LNCAP (cell line): Measurements from ENCODE around the gene OR10A2.

ENCODE experiments used
- TF ChIP-seq, protein P1 (sequence below): fragments of 450-650 bp; IDR thresholded peaks from 2 replicates; pipeline ENCODE4 v1.5.1; 2017; ENCODE audit warnings: mild to moderate bottlenecking

OR10A2 gene

DNA sequence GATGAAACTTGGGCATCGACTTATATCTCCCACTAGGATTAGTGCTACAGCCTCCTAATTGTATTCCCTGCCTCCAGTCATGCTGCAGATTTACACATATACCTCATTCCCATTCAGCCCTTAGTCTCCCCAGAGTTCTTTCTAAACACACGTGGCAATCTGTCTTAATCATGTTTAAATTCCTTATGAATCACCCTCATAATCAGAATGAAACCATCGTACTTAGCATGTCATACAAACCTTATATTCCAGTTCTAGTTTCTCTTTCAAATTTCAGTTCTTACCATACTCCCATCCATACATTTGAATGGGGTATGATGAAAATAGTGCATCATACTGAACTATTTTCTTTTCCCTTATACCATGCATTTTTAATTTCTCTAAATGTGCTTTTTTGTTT is 6.0 kb upstream of the OR10A2 start:
- TF ChIP-seq, protein P1, sequence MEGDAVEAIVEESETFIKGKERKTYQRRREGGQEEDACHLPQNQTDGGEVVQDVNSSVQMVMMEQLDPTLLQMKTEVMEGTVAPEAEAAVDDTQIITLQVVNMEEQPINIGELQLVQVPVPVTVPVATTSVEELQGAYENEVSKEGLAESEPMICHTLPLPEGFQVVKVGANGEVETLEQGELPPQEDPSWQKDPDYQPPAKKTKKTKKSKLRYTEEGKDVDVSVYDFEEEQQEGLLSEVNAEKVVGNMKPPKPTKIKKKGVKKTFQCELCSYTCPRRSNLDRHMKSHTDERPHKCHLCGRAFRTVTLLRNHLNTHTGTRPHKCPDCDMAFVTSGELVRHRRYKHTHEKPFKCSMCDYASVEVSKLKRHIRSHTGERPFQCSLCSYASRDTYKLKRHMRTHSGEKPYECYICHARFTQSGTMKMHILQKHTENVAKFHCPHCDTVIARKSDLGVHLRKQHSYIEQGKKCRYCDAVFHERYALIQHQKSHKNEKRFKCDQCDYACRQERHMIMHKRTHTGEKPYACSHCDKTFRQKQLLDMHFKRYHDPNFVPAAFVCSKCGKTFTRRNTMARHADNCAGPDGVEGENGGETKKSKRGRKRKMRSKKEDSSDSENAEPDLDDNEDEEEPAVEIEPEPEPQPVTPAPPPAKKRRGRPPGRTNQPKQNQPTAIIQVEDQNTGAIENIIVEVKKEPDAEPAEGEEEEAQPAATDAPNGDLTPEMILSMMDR, result no peak

DNA sequence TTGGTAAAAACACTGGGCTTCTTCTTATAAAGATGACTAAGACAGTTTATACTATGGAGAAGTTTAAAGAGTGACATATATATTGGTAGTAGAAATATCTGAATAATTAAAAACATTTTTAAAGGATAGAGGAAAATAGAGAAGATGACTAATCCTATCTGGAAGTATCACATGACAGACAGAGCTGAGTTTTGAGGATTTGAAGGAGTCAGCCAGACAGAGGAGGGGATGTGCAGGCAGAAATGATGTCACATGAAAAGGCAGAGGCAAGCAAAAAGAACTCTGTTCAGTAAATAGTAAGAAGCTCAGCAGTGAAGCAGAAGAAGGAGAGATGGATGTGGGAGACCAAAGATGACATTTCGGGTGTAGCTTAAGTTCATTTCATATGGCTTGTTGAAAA is 1.6 kb downstream of the OR10A2 start:
- TF ChIP-seq, protein P1, result no peak

DNA sequence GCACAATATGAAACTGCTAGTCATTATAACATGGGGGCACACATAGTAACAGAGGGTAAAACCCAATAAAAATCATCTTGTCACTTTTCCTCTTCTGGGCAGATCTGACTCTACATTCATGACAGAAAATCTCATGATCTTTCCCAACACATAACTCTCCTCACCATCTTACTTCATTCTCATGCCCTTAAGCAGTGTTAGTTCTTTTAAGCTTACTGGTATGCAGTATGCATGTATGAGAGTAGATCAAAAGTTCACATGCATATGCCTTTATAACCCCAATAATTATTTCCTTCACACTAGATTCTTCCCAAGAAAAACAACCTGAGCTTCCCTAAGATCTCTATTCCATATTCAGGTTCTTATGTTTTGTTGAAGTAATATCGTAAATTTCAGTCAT is 8.4 kb downstream of the OR10A2 start:
- TF ChIP-seq, protein P1, result no peak

DNA sequence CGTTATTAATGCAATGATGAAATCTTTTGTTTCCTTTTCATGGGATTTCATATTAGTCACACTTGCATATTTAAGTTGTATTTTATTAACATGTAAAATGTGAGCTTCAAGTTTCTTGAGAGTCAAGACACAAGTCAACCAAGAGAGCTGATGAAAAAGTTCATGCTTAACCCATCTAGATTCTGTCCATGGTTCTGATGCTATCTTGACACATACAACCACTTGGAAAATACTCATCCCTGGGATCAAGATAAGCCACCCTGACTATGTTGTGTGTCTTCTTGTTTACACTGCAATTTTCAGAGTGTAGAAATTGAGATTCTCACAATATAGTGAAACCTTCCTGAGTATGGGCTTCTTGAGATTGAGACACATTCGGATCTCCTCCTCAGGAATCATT is 12.9 kb downstream of the OR10A2 start:
- TF ChIP-seq, protein P1, result no peak

DNA sequence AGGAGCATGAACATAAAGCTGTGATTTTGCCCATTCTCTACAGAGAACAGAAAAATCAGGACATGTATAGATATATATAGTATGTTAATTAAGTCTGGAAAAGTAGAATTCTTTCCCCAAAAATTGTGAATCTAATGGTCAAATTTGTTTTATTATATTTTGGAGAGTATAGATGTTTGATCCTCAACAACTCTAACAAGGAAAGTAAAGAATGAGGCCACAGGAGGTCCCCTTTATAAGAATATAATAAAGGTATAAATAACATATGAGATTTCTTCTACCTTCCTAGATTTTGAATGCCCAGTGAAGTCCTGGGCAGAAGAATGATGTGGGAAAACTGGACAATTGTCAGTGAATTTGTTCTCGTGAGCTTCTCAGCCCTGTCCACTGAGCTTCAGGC is 13.5 kb downstream of the OR10A2 start, which contains the start of gene OR10A4:
Gene OR10A4 (plus strand): TSS at position 301 of the 400 bp plus-strand sequence. CDS start 23 bp downstream, at position 324.
- TF ChIP-seq, protein P1, result no peak

DNA sequence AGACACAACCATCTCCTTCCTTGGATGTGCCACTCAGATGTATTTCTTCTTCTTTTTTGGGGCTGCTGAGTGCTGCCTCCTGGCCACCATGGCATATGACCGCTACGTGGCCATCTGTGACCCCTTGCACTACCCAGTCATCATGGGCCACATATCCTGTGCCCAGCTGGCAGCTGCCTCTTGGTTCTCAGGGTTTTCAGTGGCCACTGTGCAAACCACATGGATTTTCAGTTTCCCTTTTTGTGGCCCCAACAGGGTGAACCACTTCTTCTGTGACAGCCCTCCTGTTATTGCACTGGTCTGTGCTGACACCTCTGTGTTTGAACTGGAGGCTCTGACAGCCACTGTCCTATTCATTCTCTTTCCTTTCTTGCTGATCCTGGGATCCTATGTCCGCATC is 14.1 kb downstream of the OR10A2 start:
- TF ChIP-seq, protein P1, result no peak

DNA sequence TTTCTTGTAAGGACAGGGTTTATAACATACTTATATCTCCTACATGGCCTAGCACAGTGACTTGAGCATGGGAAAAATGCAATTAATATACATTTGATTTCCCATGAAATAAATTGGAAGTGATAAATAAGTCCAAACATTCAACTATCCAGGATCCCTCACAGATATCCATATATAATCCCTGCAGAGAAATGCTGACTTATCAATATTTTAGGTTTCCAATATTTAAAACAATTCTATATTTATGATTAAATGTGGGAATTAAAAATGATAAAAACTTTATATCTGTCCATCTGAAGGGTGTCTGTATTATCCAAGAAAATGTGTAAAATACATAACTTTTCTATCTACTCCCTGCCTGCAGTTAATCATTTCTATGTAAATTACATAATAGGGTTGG is 19.9 kb downstream of the OR10A2 start:
- TF ChIP-seq, protein P1, result no peak

DNA sequence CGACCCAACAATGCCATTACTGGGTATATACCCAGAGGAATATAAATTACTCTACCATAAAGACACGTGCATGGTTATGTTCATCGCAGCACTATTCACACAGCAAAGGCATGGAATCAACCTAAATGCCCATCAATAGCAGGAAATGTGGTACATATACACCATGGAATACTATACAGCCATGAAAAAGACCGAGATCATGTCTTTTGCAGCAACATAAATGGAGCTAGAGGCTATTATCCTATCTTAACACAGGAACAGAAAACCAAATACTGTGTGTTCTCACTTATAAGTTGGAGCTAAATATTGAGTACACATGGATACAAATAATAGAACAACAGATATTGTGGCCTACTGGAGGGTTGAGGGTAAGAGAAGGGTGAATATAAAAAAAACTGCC is 26.0 kb downstream of the OR10A2 start:
- TF ChIP-seq, protein P1, result no peak
